ENCODE results near the gene PTPRG. TPM values are rescaled to one million over a fixed set of nuclear protein-coding genes. Genes with fewer than 3 reads are reported as not detected.

PTPRG gene
- total and polyA plus RNA-seq, 2 donors (not counting 3 experiments of a cell fraction or from before 2014, with no cell fraction given): 8.9 to 39.1 TPM

- dilution Hi-C loops (cut with MboI; ENCODE audit: extremely low pct_ligation_motif_present, low sequenced_read_pairs): no loop called here
- no peak for FAIRE-seq
- TF ChIP-seq, protein P1, sequence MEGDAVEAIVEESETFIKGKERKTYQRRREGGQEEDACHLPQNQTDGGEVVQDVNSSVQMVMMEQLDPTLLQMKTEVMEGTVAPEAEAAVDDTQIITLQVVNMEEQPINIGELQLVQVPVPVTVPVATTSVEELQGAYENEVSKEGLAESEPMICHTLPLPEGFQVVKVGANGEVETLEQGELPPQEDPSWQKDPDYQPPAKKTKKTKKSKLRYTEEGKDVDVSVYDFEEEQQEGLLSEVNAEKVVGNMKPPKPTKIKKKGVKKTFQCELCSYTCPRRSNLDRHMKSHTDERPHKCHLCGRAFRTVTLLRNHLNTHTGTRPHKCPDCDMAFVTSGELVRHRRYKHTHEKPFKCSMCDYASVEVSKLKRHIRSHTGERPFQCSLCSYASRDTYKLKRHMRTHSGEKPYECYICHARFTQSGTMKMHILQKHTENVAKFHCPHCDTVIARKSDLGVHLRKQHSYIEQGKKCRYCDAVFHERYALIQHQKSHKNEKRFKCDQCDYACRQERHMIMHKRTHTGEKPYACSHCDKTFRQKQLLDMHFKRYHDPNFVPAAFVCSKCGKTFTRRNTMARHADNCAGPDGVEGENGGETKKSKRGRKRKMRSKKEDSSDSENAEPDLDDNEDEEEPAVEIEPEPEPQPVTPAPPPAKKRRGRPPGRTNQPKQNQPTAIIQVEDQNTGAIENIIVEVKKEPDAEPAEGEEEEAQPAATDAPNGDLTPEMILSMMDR (IDR thresholded peaks at IDR 0.05; ENCODE audit: extremely low read depth in 1 of 2, insufficient read depth in 1 of 2, low read depth in 1 of 2, low read length in 2 of 2): no peak
- TF ChIP-seq EZH2 (IDR thresholded peaks at IDR 0.05; ENCODE audit: borderline replicate concordance, low read depth, low read length, severe bottlenecking) (no peak), MAX (IDR thresholded peaks at IDR 0.05; ENCODE audit: insufficient read depth, insufficient read length) (no peak), FOS (IDR thresholded peaks at IDR 0.05; ENCODE audit: borderline replicate concordance, insufficient read depth, low read length) (no peak), JUN (IDR thresholded peaks at IDR 0.05; ENCODE audit: borderline replicate concordance, insufficient read depth, insufficient read length, low read depth) (no peak), GATA2 (IDR thresholded peaks at IDR 0.05; ENCODE audit: insufficient read depth, insufficient read length, low read depth, low read length) (no peak), MYC (IDR thresholded peaks at IDR 0.05; ENCODE audit: low read depth, low read length) (no peak)
Observed at GRCh38 chr3:61541694-61542093, 19.7 kb upstream of the PTPRG start.

More at GRCh38 chr3:61541694-61542093, 19.7 kb upstream of the PTPRG start:
- no peaks in the 10 kb centered on the region for H3K9me1 ChIP-seq (replicated peaks; ENCODE audit: control insufficient read depth, extremely low read depth, insufficient read depth, low read length)
- H3K27me3 ChIP-seq (ENCODE audit: control insufficient read depth in 2 of 2, insufficient read depth in 2 of 2, low read length in 2 of 2): peaks cover 0 to 2% of the 10 kb centered on the region in 2 experiments
- no peak overlapping the region for H3K27ac ChIP-seq (ENCODE audit: insufficient read depth, low read depth, low read length)
- DNase-seq (ENCODE audit: low read depth, low spot score): no peak
- no peak overlapping the region for H2AFZ ChIP-seq (ENCODE audit: low read depth, low read length)
- no peaks in the 10 kb centered on the region for H3K79me2 ChIP-seq (ENCODE audit: control insufficient read depth, insufficient read depth, low read length)
- no peak overlapping the region for H3K4me2 ChIP-seq (ENCODE audit: insufficient read depth, low read length)
- intact Hi-C loops (cut with micrococcal nuclease): no loop called here
- H3K36me3 ChIP-seq (ENCODE audit: control insufficient read depth in 2 of 2, extremely low read depth in 1 of 2, insufficient read depth in 2 of 2, low read length in 2 of 2): no peaks in the 10 kb centered on the region
- peaks cover 5% of the 10 kb centered on the region for H3K4me1 ChIP-seq (ENCODE audit: control insufficient read depth, extremely low read depth, insufficient read depth, low read length)
- BruUV-seq (replicated peaks): no TSS peak
- CTCF ChIA-PET: no interaction called here
- POLR2A ChIA-PET: no interaction called here
- H3K9me3 ChIP-seq (replicated peaks; ENCODE audit: control insufficient read depth, insufficient read depth, low read length): no peaks in the 10 kb centered on the region
- no peaks in the 10 kb centered on the region for H4K20me1 ChIP-seq (replicated peaks; ENCODE audit: control insufficient read depth, extremely low read depth, insufficient read depth, low read length)
- H3K9ac ChIP-seq (replicated peaks; ENCODE audit: extremely low read depth, insufficient read depth, low read length): no peak overlapping the region
- no peak overlapping the region for H3K4me3 ChIP-seq (replicated peaks in 1 of 3; ENCODE audit: insufficient read depth in 1 of 3, low read depth in 1 of 3, low read length in 3 of 3)
